Stimulated activated naive CD8-positive, alpha-beta T cell treated with anti-CD3 and anti-CD28 coated beads, Interleukin-15, Interleukin-2, amounts not matched to agents 100 ng/mL and 50 ng/mL, for 24 hours (primary cell): ENCODE data around the gene OR3A2.
"Not testable (repeated sequence)": the region's sequence is repeated elsewhere in the genome, so short reads cannot be mapped to it uniquely, and the experiment has no call there.

ENCODE experiments used
- H3K27ac Mint-ChIP-seq: one replicate; pipeline ENCODE4 v1.8.0; 2021; ENCODE audit warnings: mild to moderate bottlenecking, mixed read lengths
- H3K27me3 Mint-ChIP-seq: one replicate; pipeline ENCODE4 v1.8.0; 2021; ENCODE audit warnings: mixed read lengths
- H3K36me3 Mint-ChIP-seq: one replicate; pipeline ENCODE4 v1.8.0; 2021; ENCODE audit warnings: low read depth, mixed read lengths
- H3K4me1 Mint-ChIP-seq: one replicate; pipeline ENCODE4 v1.8.0; 2021; ENCODE audit warnings: low read depth, mixed read lengths
- H3K4me3 Mint-ChIP-seq: one replicate; pipeline ENCODE4 v1.8.0; 2021; ENCODE audit warnings: mild to moderate bottlenecking, mixed read lengths
- H3K9me3 Mint-ChIP-seq: one replicate; pipeline ENCODE4 v1.8.0; 2021; ENCODE audit warnings: mixed read lengths

The OR3A2 gene

GRCh38 chr17:3244841-3245240, 141.3 kb downstream of the OR3A2 start:
- not testable (repeated sequence) for H3K36me3 Mint-ChIP-seq, H3K27ac Mint-ChIP-seq, H3K4me1 Mint-ChIP-seq, H3K27me3 Mint-ChIP-seq, H3K4me3 Mint-ChIP-seq, H3K9me3 Mint-ChIP-seq

GRCh38 chr17:3241044-3241443, 145.1 kb downstream of the OR3A2 start:
- not testable (repeated sequence) for H3K4me3 Mint-ChIP-seq, H3K9me3 Mint-ChIP-seq, H3K4me1 Mint-ChIP-seq, H3K27me3 Mint-ChIP-seq, H3K36me3 Mint-ChIP-seq, H3K27ac Mint-ChIP-seq

GRCh38 chr17:3238685-3239084, 147.4 kb downstream of the OR3A2 start:
- not testable (repeated sequence) for H3K4me3 Mint-ChIP-seq, H3K27me3 Mint-ChIP-seq, H3K4me1 Mint-ChIP-seq, H3K9me3 Mint-ChIP-seq, H3K27ac Mint-ChIP-seq, H3K36me3 Mint-ChIP-seq

DNA sequence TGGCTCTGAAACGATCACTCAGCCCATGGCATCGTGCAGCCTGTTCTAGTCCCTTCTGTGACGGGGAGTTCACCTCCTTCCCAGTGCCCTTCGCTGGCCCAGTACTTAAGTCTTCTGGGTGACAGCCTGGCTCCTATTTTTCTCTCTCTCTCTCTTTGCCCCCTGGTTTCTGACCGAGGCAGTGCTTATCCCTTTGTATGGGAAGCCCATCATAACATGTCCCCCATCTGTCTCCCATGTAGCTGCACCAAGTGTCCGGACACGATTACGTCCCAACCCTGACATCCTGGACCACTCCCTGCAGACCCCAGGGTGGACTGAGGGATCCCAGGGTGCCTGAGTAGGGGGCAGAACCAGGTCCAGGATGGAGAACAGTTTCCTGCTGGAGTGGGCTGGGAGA, 153.8 kb downstream of the OR3A2 start:
- not testable (repeated sequence) for H3K9me3 Mint-ChIP-seq, H3K36me3 Mint-ChIP-seq, H3K4me3 Mint-ChIP-seq, H3K4me1 Mint-ChIP-seq, H3K27me3 Mint-ChIP-seq, H3K27ac Mint-ChIP-seq
